ENCODE data around the gene FBXO44. TPM values are rescaled to one million over a fixed set of nuclear protein-coding genes. Genes with fewer than 3 reads are reported as not detected.
A peak's percentile ranks its signal among the peaks of the same experiment; 100 is the strongest.
"Not testable (repeated sequence)": the region's sequence is repeated elsewhere in the genome, so short reads cannot be mapped to it uniquely, and the experiment has no call there.

The FBXO44 gene, protein sequence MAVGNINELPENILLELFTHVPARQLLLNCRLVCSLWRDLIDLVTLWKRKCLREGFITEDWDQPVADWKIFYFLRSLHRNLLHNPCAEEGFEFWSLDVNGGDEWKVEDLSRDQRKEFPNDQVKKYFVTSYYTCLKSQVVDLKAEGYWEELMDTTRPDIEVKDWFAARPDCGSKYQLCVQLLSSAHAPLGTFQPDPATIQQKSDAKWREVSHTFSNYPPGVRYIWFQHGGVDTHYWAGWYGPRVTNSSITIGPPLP
- 10 to 100 TPM in 1 of 2 donors, 1 to 10 TPM in 1; 9.0 to 16.2 TPM for polyA plus RNA-seq

DNA sequence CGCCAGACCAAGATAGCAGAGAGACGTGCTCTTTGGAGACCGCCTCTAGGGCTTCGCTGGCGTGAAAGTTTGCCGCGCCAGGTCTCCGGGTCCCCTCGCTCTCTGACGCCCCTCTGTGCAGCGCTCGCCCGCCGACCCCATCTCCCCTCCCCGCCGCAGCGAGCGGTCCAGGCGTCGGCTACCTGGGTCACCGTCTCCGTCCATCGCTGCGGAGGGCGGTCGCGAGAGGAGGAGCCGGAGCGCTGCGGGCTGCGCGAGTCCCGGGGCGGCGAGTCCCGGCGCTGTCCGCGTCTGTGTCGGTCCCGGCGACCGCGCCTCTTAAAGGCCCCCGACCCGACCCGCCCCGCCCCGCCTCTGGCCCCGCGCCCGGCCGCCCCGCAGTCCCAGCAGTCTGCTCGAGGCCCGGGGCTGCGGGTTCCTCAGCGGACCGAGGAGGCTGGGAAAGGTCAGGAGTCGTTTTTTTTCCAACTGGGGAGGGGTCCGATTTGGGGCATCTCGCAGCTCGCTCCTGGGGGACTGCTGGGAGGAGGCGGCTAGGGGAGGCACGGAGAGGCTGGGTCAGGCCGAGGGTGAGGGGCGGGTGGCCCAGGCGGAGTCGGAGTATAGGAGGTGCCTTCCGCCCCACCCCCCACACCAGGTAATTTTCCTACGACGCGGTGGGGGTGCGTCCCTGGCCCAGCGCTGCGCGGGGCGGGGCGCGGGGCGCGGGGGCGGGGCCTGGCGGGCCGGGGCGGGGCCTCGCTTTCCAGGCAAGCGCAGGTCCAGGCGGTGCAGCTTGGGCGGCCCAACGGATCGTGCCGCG, at the start of gene FBXO44, which contains the start of gene FBXO2:
FBXO44 (plus strand) TSS at position 741 of the 802 bp plus-strand sequence. CDS start 959 bp downstream, outside the sequence.
FBXO2 (minus strand) TSS at position 293 of the 802 bp plus-strand sequence; CDS start at position 204, 89 bp downstream.
- H3K27ac ChIP-seq (ENCODE audit: low read depth in 2 of 2, low read length in 1 of 2): peak within 1 kb of the TSS; percentile 39 to 67

DNA sequence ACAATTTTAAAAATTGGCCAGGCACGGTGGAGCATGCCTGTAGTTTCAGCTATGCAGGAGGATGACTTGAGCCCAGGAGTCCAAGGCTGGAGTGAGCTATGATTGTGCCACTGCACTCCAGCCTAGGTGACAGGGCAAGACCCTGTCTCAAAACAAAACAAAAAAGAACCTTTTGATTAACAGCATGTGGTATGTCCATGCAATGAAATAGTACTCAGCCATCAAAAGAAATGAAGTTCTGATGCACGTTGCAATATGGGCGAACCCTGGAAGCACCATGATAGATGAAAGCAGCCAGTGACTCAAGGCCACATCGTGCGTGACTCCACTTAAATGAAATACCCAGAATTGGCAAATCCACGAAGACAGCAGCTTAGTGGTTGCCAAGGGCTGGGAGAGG, 47.9 kb upstream of the FBXO44 start:
- Histone ChIP-seq H3K4me3 (ENCODE audit: low read depth in 1 of 2, low read length in 2 of 2) (no peak overlapping the region), H3K9me3 (ENCODE audit: control insufficient read depth in 2 of 2, insufficient read depth in 1 of 2, low read depth in 1 of 2, low read length in 1 of 2) (peaks cover 2 to 6% of the 10 kb centered on the region in 2 donors), H3K4me1 (ENCODE audit: control insufficient read depth in 2 of 2, insufficient read depth in 2 of 2, low read length in 1 of 2) (no peaks in the 10 kb centered on the region), H3K27me3 (ENCODE audit: control insufficient read depth in 1 of 2, insufficient read depth in 2 of 2, low read length in 2 of 2) (no peaks in the 10 kb centered on the region), H3K27ac (ENCODE audit: low read depth in 2 of 2, low read length in 1 of 2) (no peak overlapping the region), H3K36me3 (ENCODE audit: control insufficient read depth in 2 of 2, insufficient read depth in 2 of 2, low read length in 1 of 2) (no peaks in the 10 kb centered on the region)
- WGBS, 2 donors: 84 to 88% methylated on average over 6 of the region's 6 CpGs

More for the DNA sequence above, at the start of gene FBXO44, which contains the start of gene FBXO2:
- peaks cover 0 to 9% of the 10 kb centered on the region in 2 donors for H3K36me3 ChIP-seq (ENCODE audit: control insufficient read depth in 2 of 2, insufficient read depth in 2 of 2, low read length in 1 of 2)
- peak within 1 kb of the TSS; percentile 63 to 68 for H3K4me3 ChIP-seq (ENCODE audit: low read depth in 1 of 2, low read length in 2 of 2)
- no peaks in the 10 kb centered on the region for H3K9me3 ChIP-seq (ENCODE audit: control insufficient read depth in 2 of 2, insufficient read depth in 1 of 2, low read depth in 1 of 2, low read length in 1 of 2)
- no peaks in the 10 kb centered on the region for H3K27me3 ChIP-seq (ENCODE audit: control insufficient read depth in 1 of 2, insufficient read depth in 2 of 2, low read length in 2 of 2)
- 3 to 4% methylated on average over 62 to 94 of the region's 94 CpGs for WGBS, 2 donors
- H3K4me1 ChIP-seq (ENCODE audit: control insufficient read depth in 2 of 2, insufficient read depth in 2 of 2, low read length in 1 of 2): peaks cover 6 to 11% of the 10 kb centered on the region in 2 donors

DNA sequence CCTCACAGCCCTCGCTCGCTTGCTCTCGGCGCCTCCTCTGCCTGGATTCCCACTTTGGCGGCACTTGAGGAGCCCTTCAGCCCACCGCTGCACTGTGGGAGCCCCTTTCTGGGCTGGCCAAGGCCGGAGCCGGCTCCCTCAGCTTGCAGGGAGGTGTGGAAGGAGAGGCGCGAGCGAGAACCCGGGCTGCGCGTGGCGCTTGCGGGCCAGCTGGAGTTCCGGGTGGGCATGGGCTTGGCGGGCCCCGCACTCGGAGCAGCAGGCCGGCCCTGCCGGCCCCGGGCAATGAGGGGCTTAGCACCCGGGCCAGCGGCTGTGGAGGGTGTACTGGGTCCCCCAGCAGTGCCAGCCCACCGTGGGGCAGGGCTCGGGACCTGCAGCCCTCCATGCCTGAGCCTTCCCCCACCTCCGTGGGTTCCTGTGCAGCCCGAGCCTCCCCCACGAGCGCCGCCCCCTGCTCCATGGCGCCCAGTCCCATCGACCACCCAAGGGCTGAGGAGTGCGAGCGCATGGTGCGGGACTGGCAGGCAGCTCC, 46.0 kb upstream of the FBXO44 start:
- H3K9me3 ChIP-seq (ENCODE audit: control insufficient read depth in 2 of 2, insufficient read depth in 1 of 2, low read depth in 1 of 2, low read length in 1 of 2); H3K27ac ChIP-seq (ENCODE audit: low read depth in 2 of 2, low read length in 1 of 2); H3K36me3 ChIP-seq (ENCODE audit: control insufficient read depth in 2 of 2, insufficient read depth in 2 of 2, low read length in 1 of 2); H3K4me1 ChIP-seq (ENCODE audit: control insufficient read depth in 2 of 2, insufficient read depth in 2 of 2, low read length in 1 of 2); H3K4me3 ChIP-seq (ENCODE audit: low read depth in 1 of 2, low read length in 2 of 2); H3K27me3 ChIP-seq (ENCODE audit: control insufficient read depth in 1 of 2, insufficient read depth in 2 of 2, low read length in 2 of 2): not testable (repeated sequence)
- WGBS, 2 donors: 93 to 94% methylated on average over 16 to 33 of the region's 37 CpGs

DNA sequence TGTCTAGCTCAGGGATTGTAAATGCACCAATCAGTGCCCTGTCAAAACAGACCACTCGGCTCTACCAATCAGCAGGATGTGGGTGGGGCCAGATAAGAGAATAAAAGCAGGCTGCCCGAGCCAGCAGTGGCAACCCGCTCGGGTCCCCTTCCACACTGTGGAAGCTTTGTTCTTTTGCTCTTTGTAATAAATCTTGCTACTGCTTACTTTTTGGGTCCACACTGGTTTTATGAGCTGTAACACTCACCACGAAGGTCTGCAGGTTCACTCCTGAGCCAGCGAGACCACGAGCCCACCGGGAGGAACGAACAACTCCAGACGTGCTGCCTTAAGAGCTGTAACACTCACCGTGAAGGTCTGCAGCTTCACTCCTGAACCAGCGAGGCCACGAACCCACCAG, 45.3 kb upstream of the FBXO44 start:
- H3K9me3 ChIP-seq (ENCODE audit: control insufficient read depth in 2 of 2, insufficient read depth in 1 of 2, low read depth in 1 of 2, low read length in 1 of 2); H3K27ac ChIP-seq (ENCODE audit: low read depth in 2 of 2, low read length in 1 of 2); H3K4me3 ChIP-seq (ENCODE audit: low read depth in 1 of 2, low read length in 2 of 2); H3K4me1 ChIP-seq (ENCODE audit: control insufficient read depth in 2 of 2, insufficient read depth in 2 of 2, low read length in 1 of 2); H3K27me3 ChIP-seq (ENCODE audit: control insufficient read depth in 1 of 2, insufficient read depth in 2 of 2, low read length in 2 of 2); H3K36me3 ChIP-seq (ENCODE audit: control insufficient read depth in 2 of 2, insufficient read depth in 2 of 2, low read length in 1 of 2): not testable (repeated sequence)
- 72 to 74% methylated on average over 13 of the region's 13 CpGs for WGBS, 2 donors

DNA sequence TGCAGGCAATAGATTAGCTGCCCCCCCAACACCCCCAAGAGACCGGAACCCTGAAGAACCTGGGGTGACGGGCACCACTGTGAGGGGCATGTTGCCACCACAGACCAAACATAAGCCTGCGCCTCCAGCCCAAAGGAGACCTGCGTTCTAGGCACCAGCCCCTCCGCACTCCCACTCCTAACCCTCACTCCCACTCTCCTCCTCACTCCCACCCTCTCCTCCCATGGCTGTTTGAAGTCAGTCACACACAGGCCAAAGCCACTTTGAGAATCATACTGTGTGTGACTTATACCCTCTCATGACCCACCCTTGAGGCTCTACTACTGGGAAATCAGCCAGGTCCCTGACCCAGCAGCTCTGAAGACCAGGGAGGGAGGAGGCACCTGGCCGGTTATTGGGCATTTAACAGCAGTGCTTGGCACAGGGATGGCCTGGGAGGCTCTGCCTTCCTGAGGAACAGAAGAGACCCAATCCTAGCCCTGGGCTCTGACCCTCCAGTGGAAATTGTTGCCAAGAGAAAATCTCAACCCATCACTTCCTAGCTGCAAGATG, 44.0 kb upstream of the FBXO44 start:
- 57 to 62% methylated on average over 6 of the region's 6 CpGs for WGBS, 2 donors
- H3K36me3 ChIP-seq (ENCODE audit: control insufficient read depth in 2 of 2, insufficient read depth in 2 of 2, low read length in 1 of 2): no peaks in the 10 kb centered on the region
- no peak overlapping the region for H3K27ac ChIP-seq (ENCODE audit: low read depth in 2 of 2, low read length in 1 of 2)
- H3K9me3 ChIP-seq (ENCODE audit: control insufficient read depth in 2 of 2, insufficient read depth in 1 of 2, low read depth in 1 of 2, low read length in 1 of 2): peaks cover 2 to 6% of the 10 kb centered on the region in 2 donors
- no peak overlapping the region for H3K4me3 ChIP-seq (ENCODE audit: low read depth in 1 of 2, low read length in 2 of 2)
- H3K27me3 ChIP-seq (ENCODE audit: control insufficient read depth in 1 of 2, insufficient read depth in 2 of 2, low read length in 2 of 2): no peaks in the 10 kb centered on the region
- H3K4me1 ChIP-seq (ENCODE audit: control insufficient read depth in 2 of 2, insufficient read depth in 2 of 2, low read length in 1 of 2): no peaks in the 10 kb centered on the region

DNA sequence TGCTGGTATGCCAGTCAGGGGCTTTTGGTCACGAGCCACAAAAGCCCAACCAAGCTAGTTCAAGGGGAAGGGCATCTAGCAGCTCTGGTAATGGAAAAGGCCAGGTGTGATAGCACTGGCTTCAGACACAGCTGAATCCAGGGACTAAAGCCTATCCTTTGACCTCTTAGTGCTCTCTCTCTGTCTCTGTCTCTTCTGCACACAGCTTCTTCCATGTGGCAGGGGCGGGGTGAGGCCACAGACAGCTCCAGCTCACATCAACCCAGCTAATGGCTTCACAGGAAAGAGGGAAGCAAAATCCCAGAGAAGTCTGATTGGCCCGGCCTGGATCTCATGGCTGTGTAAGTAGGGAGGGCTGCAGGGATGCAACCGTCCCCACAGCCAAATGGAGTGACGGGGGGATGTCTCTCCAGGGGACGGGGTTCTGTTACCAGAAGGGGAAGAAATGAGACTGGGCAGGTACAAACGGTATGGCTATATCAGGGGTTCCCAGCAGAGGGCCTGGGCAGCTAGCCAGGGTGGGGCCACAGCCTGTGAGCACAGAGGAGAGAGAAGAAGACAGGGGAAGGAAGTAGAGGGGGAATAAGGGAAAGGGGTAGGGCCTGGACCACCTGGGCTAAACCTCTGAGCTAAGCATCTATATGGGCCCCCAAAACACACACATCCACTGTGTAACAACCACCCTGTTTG, 42.9 kb upstream of the FBXO44 start:
- WGBS, 2 donors: 35 to 46% methylated on average over 7 of the region's 7 CpGs
- H3K9me3 ChIP-seq (ENCODE audit: control insufficient read depth in 2 of 2, insufficient read depth in 1 of 2, low read depth in 1 of 2, low read length in 1 of 2): peaks cover 2 to 5% of the 10 kb centered on the region in 2 donors
- no peak overlapping the region for H3K4me3 ChIP-seq (ENCODE audit: low read depth in 1 of 2, low read length in 2 of 2)
- no peaks in the 10 kb centered on the region for H3K4me1 ChIP-seq (ENCODE audit: control insufficient read depth in 2 of 2, insufficient read depth in 2 of 2, low read length in 1 of 2)
- H3K27ac ChIP-seq (ENCODE audit: low read depth in 2 of 2, low read length in 1 of 2): no peak overlapping the region
- no peaks in the 10 kb centered on the region for H3K36me3 ChIP-seq (ENCODE audit: control insufficient read depth in 2 of 2, insufficient read depth in 2 of 2, low read length in 1 of 2)
- H3K27me3 ChIP-seq (ENCODE audit: control insufficient read depth in 1 of 2, insufficient read depth in 2 of 2, low read length in 2 of 2): no peaks in the 10 kb centered on the region

DNA sequence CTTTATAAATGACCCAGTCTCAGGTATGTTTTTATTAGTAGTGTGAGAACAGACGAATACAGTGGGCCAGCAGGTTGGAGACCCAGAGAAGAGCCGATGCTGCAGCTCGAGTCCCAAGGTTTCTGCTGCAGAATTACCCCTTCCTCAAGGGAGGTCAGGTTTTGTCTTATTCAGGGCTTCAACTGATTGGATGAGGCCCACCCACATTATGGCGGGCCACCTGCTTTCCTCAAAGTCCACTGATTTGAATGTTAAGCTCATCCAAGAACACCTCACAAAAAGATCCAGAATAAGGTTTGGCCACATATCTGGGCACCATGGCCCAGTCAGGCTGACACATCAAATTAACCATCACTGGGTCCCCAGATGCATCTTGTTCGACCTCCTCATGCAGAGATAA, 41.3 kb upstream of the FBXO44 start:
- Histone ChIP-seq H3K9me3 (ENCODE audit: control insufficient read depth in 2 of 2, insufficient read depth in 1 of 2, low read depth in 1 of 2, low read length in 1 of 2) (peaks cover 2 to 3% of the 10 kb centered on the region in 2 donors), H3K4me1 (ENCODE audit: control insufficient read depth in 2 of 2, insufficient read depth in 2 of 2, low read length in 1 of 2) (no peaks in the 10 kb centered on the region), H3K27me3 (ENCODE audit: control insufficient read depth in 1 of 2, insufficient read depth in 2 of 2, low read length in 2 of 2) (no peaks in the 10 kb centered on the region), H3K4me3 (ENCODE audit: low read depth in 1 of 2, low read length in 2 of 2) (no peak overlapping the region), H3K36me3 (ENCODE audit: control insufficient read depth in 2 of 2, insufficient read depth in 2 of 2, low read length in 1 of 2) (no peaks in the 10 kb centered on the region), H3K27ac (ENCODE audit: low read depth in 2 of 2, low read length in 1 of 2) (no peak overlapping the region)
- WGBS, 2 donors: 75% methylated on average over 5 of the region's 5 CpGs

DNA sequence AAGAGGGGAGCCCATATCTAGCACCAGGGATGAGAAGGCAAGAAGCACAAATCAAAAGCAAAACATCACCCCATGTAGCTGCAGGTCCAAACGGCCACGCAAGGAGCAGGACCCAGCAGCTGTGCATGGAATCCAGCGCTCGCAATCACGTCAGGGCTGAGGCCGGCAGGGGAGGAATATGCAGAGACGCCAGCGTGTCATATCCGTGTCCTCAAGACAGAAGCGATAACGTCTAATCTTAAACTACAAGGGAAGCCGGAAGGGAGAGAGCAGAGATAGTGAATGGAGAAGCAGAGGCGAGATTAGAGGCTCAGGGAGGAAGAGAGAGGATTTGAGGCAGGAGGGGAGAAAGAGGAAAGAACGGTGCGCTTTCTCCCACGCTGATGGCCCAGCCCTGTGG, 39.6 kb upstream of the FBXO44 start:
- no peaks in the 10 kb centered on the region for H3K4me1 ChIP-seq (ENCODE audit: control insufficient read depth in 2 of 2, insufficient read depth in 2 of 2, low read length in 1 of 2)
- WGBS, 2 donors: 51 to 57% methylated on average over 16 of the region's 16 CpGs
- no peaks in the 10 kb centered on the region for H3K27me3 ChIP-seq (ENCODE audit: control insufficient read depth in 1 of 2, insufficient read depth in 2 of 2, low read length in 2 of 2)
- peaks cover 2 to 3% of the 10 kb centered on the region in 2 donors for H3K9me3 ChIP-seq (ENCODE audit: control insufficient read depth in 2 of 2, insufficient read depth in 1 of 2, low read depth in 1 of 2, low read length in 1 of 2)
- no peaks in the 10 kb centered on the region for H3K36me3 ChIP-seq (ENCODE audit: control insufficient read depth in 2 of 2, insufficient read depth in 2 of 2, low read length in 1 of 2)
- H3K27ac ChIP-seq (ENCODE audit: low read depth in 2 of 2, low read length in 1 of 2): no peak overlapping the region
- no peak overlapping the region for H3K4me3 ChIP-seq (ENCODE audit: low read depth in 1 of 2, low read length in 2 of 2)

DNA sequence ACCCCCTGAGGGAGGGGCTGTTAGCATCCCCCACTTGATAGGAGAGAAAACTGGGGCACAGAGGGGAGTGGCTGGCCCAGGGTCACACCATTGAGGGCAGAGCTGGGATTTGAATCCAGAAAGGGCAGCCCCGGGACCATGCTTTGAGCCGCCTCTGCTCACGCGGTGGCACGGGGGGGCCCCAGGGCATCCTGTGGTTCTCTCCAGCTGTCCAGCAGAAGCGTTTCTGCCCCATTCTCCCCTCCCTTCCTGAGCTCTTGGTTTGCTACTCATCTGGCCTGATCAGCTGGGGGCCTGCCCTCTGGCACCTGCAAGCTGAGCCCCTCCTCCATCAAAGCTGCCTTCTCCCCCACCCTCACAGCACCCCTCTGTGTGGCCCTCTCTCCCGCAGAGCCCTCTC, 37.9 kb upstream of the FBXO44 start:
- no peaks in the 10 kb centered on the region for H3K4me1 ChIP-seq (ENCODE audit: control insufficient read depth in 2 of 2, insufficient read depth in 2 of 2, low read length in 1 of 2)
- H3K27ac ChIP-seq (ENCODE audit: low read depth in 2 of 2, low read length in 1 of 2): no peak overlapping the region
- H3K9me3 ChIP-seq (ENCODE audit: control insufficient read depth in 2 of 2, insufficient read depth in 1 of 2, low read depth in 1 of 2, low read length in 1 of 2): peaks cover 0 to 3% of the 10 kb centered on the region in 2 donors
- no peaks in the 10 kb centered on the region for H3K27me3 ChIP-seq (ENCODE audit: control insufficient read depth in 1 of 2, insufficient read depth in 2 of 2, low read length in 2 of 2)
- 47 to 59% methylated on average over 7 of the region's 7 CpGs for WGBS, 2 donors
- no peak overlapping the region for H3K4me3 ChIP-seq (ENCODE audit: low read depth in 1 of 2, low read length in 2 of 2)
- no peaks in the 10 kb centered on the region for H3K36me3 ChIP-seq (ENCODE audit: control insufficient read depth in 2 of 2, insufficient read depth in 2 of 2, low read length in 1 of 2)

Measured in esophagus (tissue), 2 donors.